Small intestine (tissue), 7 donors: ENCODE measurements around the gene HEXIM2. TPM values are rescaled to one million over a fixed set of nuclear protein-coding genes. Genes with fewer than 3 reads are reported as not detected.
"Not testable (repeated sequence)": the region's sequence is repeated elsewhere in the genome, so short reads cannot be mapped to it uniquely, and the experiment has no call there.

Source experiments
- DNase-seq, 2 donors: peaks; one replicate each; pipeline versions ENCODE4 v3.0.0 to v3.0.0-alpha.2; 2013
- FAIRE-seq: peaks from 2 replicates; lab custom pipeline; 2012; peaks lifted over from hg19 to GRCh38; lab: Jason Lieb, UNC
- H3K27ac ChIP-seq, 3 donors: one replicate each; pipeline ENCODE4 v1.5.1; 2013; ENCODE audit warnings: low read length in 2 of 3, mild to moderate bottlenecking in 2 of 3, control low read depth in 1 of 3, inconsistent platforms in 1 of 3, low read depth in 1 of 3, moderate library complexity in 1 of 3
- H3K27me3 ChIP-seq, 3 donors: one replicate each; pipeline ENCODE4 v1.6.1; 2013; ENCODE audit warnings: low read length in 3 of 3, inconsistent platforms in 1 of 3; ENCODE audit not compliant: control insufficient read depth in 3 of 3, insufficient read depth in 3 of 3
- H3K36me3 ChIP-seq, 3 donors: one replicate each; pipeline ENCODE4 v1.6.1; 2013; ENCODE audit warnings: low read length in 3 of 3, inconsistent platforms in 1 of 3, low read depth in 1 of 3, mild to moderate bottlenecking in 1 of 3, moderate library complexity in 1 of 3; ENCODE audit not compliant: control insufficient read depth in 3 of 3, insufficient read depth in 2 of 3
- H3K4me1 ChIP-seq, 3 donors: one replicate each; pipeline ENCODE4 v1.6.1; 2013; ENCODE audit warnings: low read length in 2 of 3, inconsistent platforms in 1 of 3, low read depth in 1 of 3, mild to moderate bottlenecking in 1 of 3, moderate library complexity in 1 of 3; ENCODE audit not compliant: control insufficient read depth in 3 of 3, insufficient read depth in 2 of 3
- H3K4me3 ChIP-seq, 3 donors: one replicate each; pipeline ENCODE4 v1.5.1; 2013; ENCODE audit warnings: low read length in 3 of 3, control low read depth in 1 of 3, inconsistent platforms in 1 of 3, low read depth in 1 of 3, mild to moderate bottlenecking in 1 of 3, moderate library complexity in 1 of 3
- H3K9me3 ChIP-seq, 2 donors: one replicate each; pipeline ENCODE4 v1.6.1; 2013; ENCODE audit warnings: low read depth in 1 of 2, low read length in 1 of 2; ENCODE audit not compliant: control insufficient read depth in 2 of 2, insufficient read depth in 1 of 2
- WGBS, 3 donors: extraction: QIAGEN DNeasy Blood & Tissue Kit; methylation state at CpG; one replicate each; pipeline ENCODE4 v1.1.7; 2013; 5-methylcytosine and 5-hydroxymethylcytosine counted together
- polyA plus RNA-seq, 4 donors: library from polyadenylated mRNA; stranded (reverse) in 3 of 4; unstranded in 1 of 4; fragments of 200-250 nt in 3 of 4; fragments of 120-200 nt in 1 of 4; gene quantifications; one replicate each; pipeline versions ENCODE4 v1.2.1 to v1.2.3, GENCODE V29; 2013
- donor health status: healthy with polysubstance abuse.
- donor health status: control.
- donor health status: control.
- donor health status: Bipolar disorder and iron deficiency.
- donor health status: healthy.

HEXIM2 gene
- polyA plus RNA-seq, 4 donors = 11.2 to 13.3 (median 12.1) TPM

GRCh38 chr17:45123930-45124796 is 37.5 kb upstream of the HEXIM2 start:
- 62 to 70% (median 69%) methylated on average over 15 of the region's 15 CpGs for WGBS, 3 donors
- no peak overlapping the region for H3K4me3 ChIP-seq
- no peaks in the 10 kb centered on the region for H3K9me3 ChIP-seq
- peak overlapping the region in 2 of 3 donors; percentile 50 to 87 for H3K27ac ChIP-seq
- peak; percentile 69 to 89 for DNase-seq
- H3K4me1 ChIP-seq = peaks cover 0 to 55% (median 17%) of the 10 kb centered on the region in 3 donors
- no peak for FAIRE-seq
- no peaks in the 10 kb centered on the region for H3K27me3 ChIP-seq
- H3K36me3 ChIP-seq = peaks cover 0 to 13% (median 0%) of the 10 kb centered on the region in 3 donors

- not testable (repeated sequence) for H3K36me3 ChIP-seq, DNase-seq, H3K4me3 ChIP-seq, FAIRE-seq, H3K27me3 ChIP-seq, H3K9me3 ChIP-seq
- H3K27ac ChIP-seq = peak overlapping the region in 2 of 3 donors; percentile 50 to 87
- 64 to 69% (median 68%) methylated on average over 5 of the region's 5 CpGs for WGBS, 3 donors
- peaks cover 0 to 61% (median 17%) of the 10 kb centered on the region in 3 donors for H3K4me1 ChIP-seq
Measured at GRCh38 chr17:45124797-45125122, 36.9 kb upstream of the HEXIM2 start.

DNA sequence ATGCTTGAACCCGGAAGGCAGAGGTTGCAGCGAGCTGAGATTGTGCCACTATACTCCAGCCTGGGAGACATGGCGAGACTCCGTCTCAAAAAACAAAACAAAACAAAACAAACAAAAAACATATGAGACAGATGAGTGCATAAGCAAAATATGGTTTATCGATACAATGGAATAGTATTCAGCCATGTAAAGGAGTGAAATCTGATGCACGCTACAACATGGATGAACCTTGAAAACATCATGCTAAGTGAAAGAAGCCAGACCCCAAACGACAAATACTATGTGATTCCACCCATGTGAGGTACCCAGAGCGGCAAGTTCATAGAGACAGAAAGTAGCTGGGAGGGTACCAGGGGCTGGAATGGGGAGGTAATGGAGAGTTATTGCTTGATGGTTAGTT is 36.2 kb upstream of the HEXIM2 start:
- no peak for FAIRE-seq
- H3K36me3 ChIP-seq = peaks cover 0 to 6% (median 0%) of the 10 kb centered on the region in 3 donors
- no peak overlapping the region for H3K4me3 ChIP-seq
- H3K9me3 ChIP-seq = no peaks in the 10 kb centered on the region
- no peak for DNase-seq
- 96 to 98% (median 97%) methylated on average over 8 of the region's 8 CpGs for WGBS, 3 donors
- peaks cover 0 to 68% (median 17%) of the 10 kb centered on the region in 3 donors for H3K4me1 ChIP-seq
- no peak overlapping the region for H3K27ac ChIP-seq
- H3K27me3 ChIP-seq = no peaks in the 10 kb centered on the region

DNA sequence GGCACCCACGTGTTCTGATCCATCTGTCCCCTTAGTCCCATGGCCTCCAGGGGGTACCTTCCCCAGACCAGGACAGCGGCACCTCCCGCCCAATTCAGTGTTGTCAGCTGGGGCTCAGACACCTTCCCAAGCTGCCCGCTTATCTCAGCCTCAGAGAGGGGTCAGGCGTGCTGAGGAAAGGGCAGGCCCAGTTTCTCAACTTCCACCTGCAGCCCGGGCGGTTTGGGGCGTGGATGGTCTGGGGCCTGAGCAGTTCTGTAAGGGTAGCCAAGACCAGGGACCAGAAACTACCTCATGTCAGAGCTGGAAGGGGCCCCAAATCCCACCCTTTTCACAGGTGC is 34.5 kb upstream of the HEXIM2 start:
- 39 to 68% (median 44%) methylated on average over 8 of the region's 8 CpGs for WGBS, 3 donors
- peak; percentile 22 to 73 for DNase-seq
- H3K27me3 ChIP-seq = no peaks in the 10 kb centered on the region
- no peak overlapping the region for H3K4me3 ChIP-seq
- H3K27ac ChIP-seq = peak overlapping the region in 1 of 3 donors; percentile 93
- peaks cover 0 to 6% (median 0%) of the 10 kb centered on the region in 3 donors for H3K36me3 ChIP-seq
- no peak for FAIRE-seq
- H3K9me3 ChIP-seq = no peaks in the 10 kb centered on the region
- peaks cover 0 to 81% (median 17%) of the 10 kb centered on the region in 3 donors for H3K4me1 ChIP-seq

DNA sequence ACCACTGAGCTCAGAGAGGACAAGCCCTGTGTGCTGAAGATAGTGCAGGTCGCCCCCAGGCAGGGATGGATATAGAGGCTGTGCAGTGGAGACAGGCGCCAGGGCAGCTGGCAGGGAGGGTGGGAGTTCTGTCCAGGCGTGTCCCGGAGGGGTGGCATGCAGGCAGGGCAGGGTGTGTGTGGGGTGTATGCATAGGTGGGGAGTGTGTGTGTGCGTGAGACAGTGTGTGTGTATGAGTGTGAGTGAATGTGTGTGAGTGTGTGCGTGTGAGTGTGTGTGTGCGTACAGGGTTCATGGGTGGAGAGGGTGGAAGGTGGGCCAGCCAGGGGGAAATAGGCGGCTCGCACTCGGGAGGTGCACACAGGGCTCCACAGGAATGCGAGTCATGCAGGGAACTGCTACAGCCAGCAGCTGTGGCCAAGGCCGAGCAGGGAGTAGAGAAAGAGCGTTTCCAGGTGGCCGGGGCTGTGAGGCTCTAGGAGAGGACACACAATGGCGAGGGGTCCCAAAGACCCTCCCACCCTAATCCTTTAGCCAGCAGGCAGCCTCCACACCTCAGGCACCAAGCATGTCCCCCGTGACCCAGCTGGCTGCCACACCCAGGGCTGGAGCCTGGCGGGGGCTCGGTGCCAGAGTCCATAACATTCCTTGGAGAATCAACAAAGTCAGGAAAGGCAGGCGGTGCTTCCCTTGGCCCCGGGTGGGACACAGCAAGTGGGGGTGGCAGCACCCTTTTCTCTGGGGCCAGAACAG is 34.0 kb upstream of the HEXIM2 start:
- Histone ChIP-seq H3K4me3 (no peak overlapping the region), H3K9me3 (no peaks in the 10 kb centered on the region), H3K36me3 (peaks cover 0 to 6% (median 0%) of the 10 kb centered on the region in 3 donors), H3K27ac (peak overlapping the region in 2 of 3 donors; percentile 36 to 93), H3K27me3 (no peaks in the 10 kb centered on the region), H3K4me1 (peaks cover 0 to 77% (median 13%) of the 10 kb centered on the region in 3 donors)
- WGBS, 3 donors = 11 to 47% (median 32%) methylated on average over 20 of the region's 20 CpGs
- peak; percentile 78 to 95 for DNase-seq
- no peak for FAIRE-seq

- no peak overlapping the region for H3K4me3 ChIP-seq
- FAIRE-seq (no peak), DNase-seq (no peak)
- H3K27ac ChIP-seq = peak overlapping the region in 2 of 3 donors; percentile 34 to 93
- H3K4me1 ChIP-seq = peaks cover 0 to 75% (median 13%) of the 10 kb centered on the region in 3 donors
- no peaks in the 10 kb centered on the region for H3K9me3 ChIP-seq
- 77 to 81% (median 80%) methylated on average over 5 of the region's 5 CpGs for WGBS, 3 donors
- no peaks in the 10 kb centered on the region for H3K27me3 ChIP-seq
- H3K36me3 ChIP-seq = peaks cover 0 to 6% (median 0%) of the 10 kb centered on the region in 3 donors
Measured at GRCh38 chr17:45128331-45128730, 33.3 kb upstream of the HEXIM2 start.

- 94 to 100% (median 100%) methylated on average over 2 of the region's 2 CpGs for WGBS, 3 donors
- no peaks in the 10 kb centered on the region for H3K9me3 ChIP-seq
- FAIRE-seq (no peak), DNase-seq (no peak)
- peaks cover 0 to 6% (median 0%) of the 10 kb centered on the region in 3 donors for H3K36me3 ChIP-seq
- peaks cover 0 to 68% (median 6%) of the 10 kb centered on the region in 3 donors for H3K4me1 ChIP-seq
- no peak overlapping the region for H3K4me3 ChIP-seq
- peak overlapping the region in 1 of 3 donors; percentile 93 for H3K27ac ChIP-seq
- H3K27me3 ChIP-seq = no peaks in the 10 kb centered on the region
Measured at GRCh38 chr17:45128989-45129388, 32.7 kb upstream of the HEXIM2 start.

DNA sequence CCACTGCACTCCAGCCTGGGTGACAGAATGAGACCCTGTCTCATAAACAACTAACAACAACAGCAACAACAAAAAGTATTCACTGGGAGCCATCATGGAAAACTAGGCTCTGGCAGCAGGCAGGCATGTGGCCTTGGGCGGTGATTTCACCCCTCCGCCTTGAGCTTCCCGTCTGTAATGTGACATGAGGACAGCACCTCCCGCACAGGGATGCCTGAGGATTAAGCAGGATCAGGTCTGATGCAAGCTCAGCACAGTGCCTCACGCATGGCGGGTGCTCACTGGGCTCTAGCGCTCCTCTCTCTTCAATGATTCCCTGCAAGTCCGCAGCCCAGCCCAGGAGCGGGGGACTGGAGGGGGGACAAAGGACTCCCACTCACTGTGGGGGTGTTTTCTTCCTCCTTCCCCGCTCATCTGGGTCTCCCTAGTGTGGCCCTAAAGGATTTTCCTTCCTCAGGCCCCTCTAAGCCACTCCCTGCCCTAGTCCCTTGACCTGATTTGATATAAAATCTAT is 32.2 kb upstream of the HEXIM2 start:
- Histone ChIP-seq H3K4me1 (peaks cover 0 to 63% (median 6%) of the 10 kb centered on the region in 3 donors), H3K4me3 (no peak overlapping the region), H3K9me3 (no peaks in the 10 kb centered on the region), H3K27me3 (no peaks in the 10 kb centered on the region), H3K36me3 (peaks cover 0 to 4% (median 0%) of the 10 kb centered on the region in 3 donors), H3K27ac (peak overlapping the region in 2 of 3 donors; percentile 1 to 93)
- WGBS, 3 donors = 82 to 86% (median 83%) methylated on average over 10 of the region's 10 CpGs
- DNase-seq (peak in 1 of 2 donors; percentile 70), FAIRE-seq (no peak)
